Osteocyte (in vitro differentiated cells): ENCODE data around the gene ETV6. TPM values are rescaled to one million over a fixed set of nuclear protein-coding genes. Genes with fewer than 3 reads are reported as not detected.

Experiments used
- DNase-seq: peaks from one replicate; pipeline ENCODE4 v3.0.0; 2021; ENCODE audit warnings: mixed read lengths; ENCODE audit not compliant: unreplicated experiment; ENCODE audit errors: extremely low spot score
- H3K27ac Mint-ChIP-seq: one replicate; pipeline ENCODE4 v1.8.0; 2021; ENCODE audit warnings: mild to moderate bottlenecking, mixed read lengths; ENCODE audit not compliant: unreplicated experiment
- H3K27me3 Mint-ChIP-seq: one replicate; pipeline ENCODE4 v1.8.0; 2021; ENCODE audit warnings: mixed read lengths; ENCODE audit not compliant: unreplicated experiment
- H3K36me3 Mint-ChIP-seq: one replicate; pipeline ENCODE4 v1.8.0; 2021; ENCODE audit warnings: mixed read lengths; ENCODE audit not compliant: unreplicated experiment
- H3K4me1 Mint-ChIP-seq: one replicate; pipeline ENCODE4 v1.8.0; 2021; ENCODE audit warnings: mixed read lengths; ENCODE audit not compliant: unreplicated experiment
- H3K4me3 Mint-ChIP-seq: one replicate; pipeline ENCODE4 v1.8.0; 2021; ENCODE audit warnings: mild to moderate bottlenecking, moderate library complexity, mixed read lengths; ENCODE audit not compliant: unreplicated experiment
- H3K9me3 Mint-ChIP-seq: one replicate; pipeline ENCODE4 v1.8.0; 2021; ENCODE audit warnings: mixed read lengths; ENCODE audit not compliant: unreplicated experiment
- total RNA-seq: library from RNA; stranded (reverse); gene quantifications from 2 replicates; pipeline ENCODE4 v1.2.1, GENCODE V29; 2021
- TF ChIP-seq, protein P1 (sequence below): fragments of 200-600 bp; sonication (generic); IDR thresholded peaks from 2 replicates; pipeline ENCODE4 v1.5.0; 2021; ENCODE audit warnings: antibody characterized with exemption, mild to moderate bottlenecking, moderate library complexity

The ETV6 gene
- total RNA-seq, 1 donor from 2014 or later, result 24.4 TPM

GRCh38 chr12:11654802-11655201 is 5.3 kb downstream of the ETV6 start:
- H3K4me3 Mint-ChIP-seq, result no peak overlapping the region
- peaks cover 63% of the 10 kb centered on the region for H3K4me1 Mint-ChIP-seq
- no peaks in the 10 kb centered on the region for H3K27me3 Mint-ChIP-seq
- DNase-seq, result no peak
- H3K9me3 Mint-ChIP-seq, result no peaks in the 10 kb centered on the region
- no peak overlapping the region for H3K27ac Mint-ChIP-seq
- TF ChIP-seq, protein P1, sequence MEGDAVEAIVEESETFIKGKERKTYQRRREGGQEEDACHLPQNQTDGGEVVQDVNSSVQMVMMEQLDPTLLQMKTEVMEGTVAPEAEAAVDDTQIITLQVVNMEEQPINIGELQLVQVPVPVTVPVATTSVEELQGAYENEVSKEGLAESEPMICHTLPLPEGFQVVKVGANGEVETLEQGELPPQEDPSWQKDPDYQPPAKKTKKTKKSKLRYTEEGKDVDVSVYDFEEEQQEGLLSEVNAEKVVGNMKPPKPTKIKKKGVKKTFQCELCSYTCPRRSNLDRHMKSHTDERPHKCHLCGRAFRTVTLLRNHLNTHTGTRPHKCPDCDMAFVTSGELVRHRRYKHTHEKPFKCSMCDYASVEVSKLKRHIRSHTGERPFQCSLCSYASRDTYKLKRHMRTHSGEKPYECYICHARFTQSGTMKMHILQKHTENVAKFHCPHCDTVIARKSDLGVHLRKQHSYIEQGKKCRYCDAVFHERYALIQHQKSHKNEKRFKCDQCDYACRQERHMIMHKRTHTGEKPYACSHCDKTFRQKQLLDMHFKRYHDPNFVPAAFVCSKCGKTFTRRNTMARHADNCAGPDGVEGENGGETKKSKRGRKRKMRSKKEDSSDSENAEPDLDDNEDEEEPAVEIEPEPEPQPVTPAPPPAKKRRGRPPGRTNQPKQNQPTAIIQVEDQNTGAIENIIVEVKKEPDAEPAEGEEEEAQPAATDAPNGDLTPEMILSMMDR, result no peak
- H3K36me3 Mint-ChIP-seq, result peaks cover 3% of the 10 kb centered on the region

DNA sequence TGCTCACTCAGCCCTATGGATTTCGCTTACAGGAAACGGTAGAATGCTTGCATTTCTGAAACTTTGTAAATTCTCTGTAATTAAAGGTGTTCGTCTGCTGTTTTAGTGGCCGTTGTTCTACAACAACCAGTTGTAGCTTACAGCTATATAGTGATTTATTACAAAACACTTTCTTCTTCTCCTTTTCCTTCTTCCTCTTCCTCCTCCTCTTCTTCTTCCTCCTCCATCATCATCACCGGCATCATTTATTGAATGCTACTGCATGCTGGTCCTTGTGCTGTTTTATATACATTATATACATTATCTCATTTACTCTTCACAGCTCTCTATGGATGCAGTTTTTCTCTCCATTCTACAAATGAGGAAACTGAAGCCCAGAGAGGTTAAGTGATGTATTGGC is 6.4 kb downstream of the ETV6 start:
- H3K4me3 Mint-ChIP-seq, result no peak overlapping the region
- no peak for DNase-seq

DNA sequence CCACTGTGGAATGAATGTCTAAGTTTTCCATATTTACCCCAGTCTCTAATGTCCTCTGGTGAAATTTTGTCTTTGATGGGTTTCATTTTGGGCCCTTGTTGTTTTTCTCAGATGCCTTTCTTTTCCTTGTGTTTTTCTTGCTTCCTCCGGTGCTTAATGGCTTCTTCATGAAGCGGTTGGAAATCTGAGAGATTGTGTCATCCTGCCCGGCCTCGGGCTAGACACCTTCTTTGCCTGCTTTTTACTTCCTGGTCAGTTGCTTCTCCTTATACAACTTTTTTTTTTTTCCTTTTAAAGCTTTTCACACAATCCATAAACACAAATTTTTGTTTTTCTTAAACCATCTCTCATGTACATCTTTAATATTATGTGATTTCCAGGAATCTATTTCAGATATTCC is 7.1 kb downstream of the ETV6 start:
- DNase-seq, result no peak
- H3K36me3 Mint-ChIP-seq, result peaks cover 8% of the 10 kb centered on the region
- H3K27ac Mint-ChIP-seq, result peak overlapping the region; percentile 86
- peaks cover 56% of the 10 kb centered on the region for H3K4me1 Mint-ChIP-seq
- TF ChIP-seq, protein P1, result no peak
- no peaks in the 10 kb centered on the region for H3K9me3 Mint-ChIP-seq
- H3K27me3 Mint-ChIP-seq, result no peaks in the 10 kb centered on the region
- H3K4me3 Mint-ChIP-seq, result peak overlapping the region; percentile 7

More for the DNA sequence above, 6.4 kb downstream of the ETV6 start:
- Mint-ChIP-seq H3K27ac (peak overlapping the region; percentile 86), H3K27me3 (no peaks in the 10 kb centered on the region), H3K4me1 (peaks cover 63% of the 10 kb centered on the region), H3K9me3 (no peaks in the 10 kb centered on the region), H3K36me3 (peaks cover 5% of the 10 kb centered on the region)
- TF ChIP-seq, protein P1, result no peak

- no peak for DNase-seq
- H3K4me3 Mint-ChIP-seq, result no peak overlapping the region
- TF ChIP-seq, protein P1, result no peak
- peak overlapping the region; percentile 86 for H3K27ac Mint-ChIP-seq
- H3K4me1 Mint-ChIP-seq, result peaks cover 46% of the 10 kb centered on the region
- H3K27me3 Mint-ChIP-seq, result no peaks in the 10 kb centered on the region
- H3K36me3 Mint-ChIP-seq, result peaks cover 11% of the 10 kb centered on the region
- no peaks in the 10 kb centered on the region for H3K9me3 Mint-ChIP-seq
These were observed 8.0 kb downstream of the ETV6 start for GRCh38 chr12:11657511-11657910.

DNA sequence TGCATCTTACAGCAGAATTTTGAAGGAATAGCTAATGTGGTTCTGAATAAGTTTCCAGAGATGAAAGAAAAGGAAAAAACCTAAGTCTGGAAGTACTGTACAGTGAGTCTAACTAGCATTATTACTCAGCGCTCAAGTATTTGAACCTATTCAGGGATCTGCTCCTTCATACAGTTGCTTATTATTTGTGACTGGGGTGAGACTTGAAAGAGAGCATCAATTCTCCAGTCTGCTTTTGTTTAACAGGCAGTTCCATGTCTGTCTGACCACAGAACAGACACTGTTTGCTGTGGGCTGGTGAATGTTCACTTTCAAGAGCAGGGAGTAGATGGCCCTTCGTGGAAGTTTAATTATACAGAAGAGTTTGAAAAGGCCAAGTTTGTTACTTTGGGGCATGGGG is 9.3 kb downstream of the ETV6 start:
- H3K4me1 Mint-ChIP-seq, result peaks cover 39% of the 10 kb centered on the region
- peaks cover 11% of the 10 kb centered on the region for H3K36me3 Mint-ChIP-seq
- H3K9me3 Mint-ChIP-seq, result no peaks in the 10 kb centered on the region
- H3K4me3 Mint-ChIP-seq, result no peak overlapping the region
- no peak for DNase-seq
- peak overlapping the region; percentile 66 for H3K27ac Mint-ChIP-seq
- no peaks in the 10 kb centered on the region for H3K27me3 Mint-ChIP-seq
- TF ChIP-seq, protein P1, result no peak
